22Rv1 (cell line): ENCODE data around the gene SCFD2.

Experiments used
- CTCF ChIP-seq: fragments of 450-650 bp; IDR thresholded peaks from 2 replicates; pipeline ENCODE4 v1.5.1; 2017; ENCODE audit warnings: mild to moderate bottlenecking
- ZFX ChIP-seq: fragments of 450-650 bp; IDR thresholded peaks from 2 replicates; pipeline ENCODE4 v1.6.1; 2017; ENCODE audit warnings: antibody characterized with exemption, borderline replicate concordance

DNA sequence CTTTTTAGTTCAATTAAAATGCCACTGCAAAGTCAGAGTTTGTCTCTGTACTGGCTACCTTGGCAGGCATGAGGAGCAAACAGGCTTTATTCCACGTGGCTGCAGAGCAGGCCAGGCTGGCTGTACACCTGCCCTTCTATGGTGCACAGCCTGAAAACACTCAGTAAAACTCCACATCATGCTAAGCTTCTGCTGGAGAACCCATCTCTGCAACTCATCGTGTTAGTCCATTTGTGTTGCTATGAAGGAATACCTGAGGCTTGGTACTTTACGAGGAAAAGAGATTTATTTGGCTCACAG is 214.4 kb downstream of the SCFD2 start:
- TF ChIP-seq CTCF (no peak), ZFX (no peak)
